Tibial nerve (tissue), 4 donors: ENCODE data around the gene AKAP7. TPM values are rescaled to one million over a fixed set of nuclear protein-coding genes. Genes with fewer than 3 reads are reported as not detected.

Source experiments
- DNase-seq, 2 donors: peaks; one replicate each; pipeline ENCODE4 v3.0.0-alpha.2; 2019; ENCODE audit warnings: low spot score in 2 of 2
- H3K27ac ChIP-seq, 4 donors: fragments of 200-600 bp; sonication (generic) in 3 of 4; one replicate each; pipeline ENCODE4 v1.5.1; 2017 to 2019; ENCODE audit warnings: mild to moderate bottlenecking in 1 of 4
- H3K27me3 ChIP-seq, 2 donors: fragments of 200-600 bp; sonication (generic) in 1 of 2; one replicate each; pipeline versions ENCODE4 v1.5.1 to v1.6.0; 2017 to 2019
- H3K36me3 ChIP-seq, 3 donors: fragments of 200-600 bp; sonication (generic); one replicate each; pipeline ENCODE4 v1.5.1; 2018 to 2019
- H3K4me1 ChIP-seq, 4 donors: fragments of 200-600 bp; sonication (generic) in 3 of 4; one replicate each; pipeline ENCODE4 v1.5.1; 2017 to 2019
- H3K4me3 ChIP-seq, 4 donors: fragments of 200-600 bp; sonication (generic) in 3 of 4; one replicate each; pipeline ENCODE4 v1.5.1; 2017 to 2019; ENCODE audit warnings: mild to moderate bottlenecking in 1 of 4, moderate library complexity in 1 of 4
- H3K9me3 ChIP-seq, 4 donors: fragments of 200-600 bp; sonication (generic) in 3 of 4; one replicate each; pipeline ENCODE4 v1.5.1; 2017 to 2019
- EP300 ChIP-seq, 2 donors: sonication (generic); formaldehyde crosslinking; IDR thresholded peaks; one replicate each; pipeline ENCODE4 v1.6.1; 2017; ENCODE audit warnings: antibody characterized with exemption in 2 of 2, mild to moderate bottlenecking in 1 of 2
- POLR2A ChIP-seq, 2 donors: fragments of 450-650 bp; IDR thresholded peaks; one replicate each; pipeline ENCODE4 v1.6.1; 2017; ENCODE audit warnings: antibody characterized with exemption in 2 of 2, mild to moderate bottlenecking in 2 of 2, moderate library complexity in 2 of 2
- WGBS, 2 donors: methylation state at CpG; one replicate each; pipeline ENCODE4 v1.1.5; 2018; 5-methylcytosine and 5-hydroxymethylcytosine counted together
- total RNA-seq, 4 donors: library from RNA; depleted of rRNA; stranded (reverse); fragments of >200 nt; gene quantifications; one replicate each; pipeline ENCODE4 v1.1.0, GENCODE V29; 2016
- TF ChIP-seq, protein P1 (sequence below), 5 experiments: fragments of 200-600 bp in 3 of 5; fragments of 450-650 bp in 2 of 5; sonication (generic) in 3 of 5; IDR thresholded peaks; one replicate each; pipeline ENCODE4 v1.5.1; 2016 to 2019; ENCODE audit warnings: antibody characterized with exemption in 5 of 5, mild to moderate bottlenecking in 3 of 5, moderate library complexity in 2 of 5

AKAP7 gene
- total RNA-seq, 4 donors from 2014 or later = 5.1 to 39.1 (median 11.8) TPM

DNA sequence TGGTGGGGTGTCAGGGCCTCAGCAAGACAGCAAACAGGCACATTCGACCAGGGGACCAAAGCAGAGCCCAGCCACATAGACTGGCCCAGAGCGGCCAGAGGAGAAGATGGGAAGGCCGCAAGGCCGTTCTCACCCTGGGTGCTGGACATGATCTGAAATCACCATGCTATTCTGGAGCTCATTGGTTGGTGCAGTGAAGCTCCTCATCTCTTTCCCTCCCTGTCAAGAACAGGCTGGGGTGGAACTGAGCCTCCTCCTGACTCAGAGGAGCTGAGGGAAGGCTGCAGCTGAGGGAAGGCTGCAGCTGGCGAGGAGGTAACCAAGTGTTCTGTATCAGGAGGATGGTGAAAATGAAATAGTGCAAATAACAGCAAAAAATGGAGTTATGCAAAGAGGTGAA is 80.0 kb downstream of the AKAP7 start:
- no peak for TF ChIP-seq POLR2A (IDR thresholded peaks at IDR 0.05)
- no peak for TF ChIP-seq EP300 (IDR thresholded peaks at IDR 0.05)
- TF ChIP-seq, protein P1, sequence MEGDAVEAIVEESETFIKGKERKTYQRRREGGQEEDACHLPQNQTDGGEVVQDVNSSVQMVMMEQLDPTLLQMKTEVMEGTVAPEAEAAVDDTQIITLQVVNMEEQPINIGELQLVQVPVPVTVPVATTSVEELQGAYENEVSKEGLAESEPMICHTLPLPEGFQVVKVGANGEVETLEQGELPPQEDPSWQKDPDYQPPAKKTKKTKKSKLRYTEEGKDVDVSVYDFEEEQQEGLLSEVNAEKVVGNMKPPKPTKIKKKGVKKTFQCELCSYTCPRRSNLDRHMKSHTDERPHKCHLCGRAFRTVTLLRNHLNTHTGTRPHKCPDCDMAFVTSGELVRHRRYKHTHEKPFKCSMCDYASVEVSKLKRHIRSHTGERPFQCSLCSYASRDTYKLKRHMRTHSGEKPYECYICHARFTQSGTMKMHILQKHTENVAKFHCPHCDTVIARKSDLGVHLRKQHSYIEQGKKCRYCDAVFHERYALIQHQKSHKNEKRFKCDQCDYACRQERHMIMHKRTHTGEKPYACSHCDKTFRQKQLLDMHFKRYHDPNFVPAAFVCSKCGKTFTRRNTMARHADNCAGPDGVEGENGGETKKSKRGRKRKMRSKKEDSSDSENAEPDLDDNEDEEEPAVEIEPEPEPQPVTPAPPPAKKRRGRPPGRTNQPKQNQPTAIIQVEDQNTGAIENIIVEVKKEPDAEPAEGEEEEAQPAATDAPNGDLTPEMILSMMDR (IDR thresholded peaks at IDR 0.05) = no peak
- WGBS, 2 donors = 82 to 84% methylated on average over 5 of the region's 5 CpGs

DNA sequence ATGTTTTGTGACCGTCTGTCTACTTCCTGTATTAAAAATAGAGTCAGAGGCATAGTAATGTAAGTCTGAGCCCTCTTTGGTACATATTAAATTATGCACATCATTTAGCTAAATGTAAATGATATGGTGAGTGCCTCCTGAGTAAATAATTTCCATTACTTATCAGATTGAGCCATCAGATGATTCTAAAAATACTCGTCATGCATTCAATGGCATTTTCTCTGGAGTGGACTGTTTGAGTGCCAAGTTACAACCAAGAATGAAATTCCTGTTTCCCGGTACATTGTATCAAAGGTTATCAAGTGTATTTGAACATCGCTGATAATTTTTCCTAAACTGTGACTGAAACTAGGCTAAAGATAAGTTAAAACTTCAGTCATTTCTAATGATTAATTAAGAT is 81.0 kb downstream of the AKAP7 start:
- DNase-seq = no peak
- Histone ChIP-seq H3K27ac (no peak overlapping the region), H3K4me3 (no peak overlapping the region), H3K27me3 (no peaks in the 10 kb centered on the region), H3K36me3 (peaks cover 0 to 11% (median 0%) of the 10 kb centered on the region in 3 donors), H3K4me1 (peaks cover 0 to 26% (median 0%) of the 10 kb centered on the region in 4 donors), H3K9me3 (no peaks in the 10 kb centered on the region)
- TF ChIP-seq EP300 (IDR thresholded peaks at IDR 0.05) (no peak), POLR2A (IDR thresholded peaks at IDR 0.05) (no peak)
- TF ChIP-seq, protein P1 (IDR thresholded peaks at IDR 0.05) = no peak
- WGBS, 2 donors = 57 to 58% methylated on average over 4 of the region's 4 CpGs

More for the DNA sequence above, 80.0 kb downstream of the AKAP7 start:
- Histone ChIP-seq H3K27me3 (no peaks in the 10 kb centered on the region), H3K27ac (no peak overlapping the region), H3K4me1 (peaks cover 0 to 26% (median 0%) of the 10 kb centered on the region in 4 donors), H3K36me3 (peaks cover 0 to 4% (median 0%) of the 10 kb centered on the region in 3 donors), H3K4me3 (no peak overlapping the region), H3K9me3 (no peaks in the 10 kb centered on the region)
- no peak for DNase-seq

DNA sequence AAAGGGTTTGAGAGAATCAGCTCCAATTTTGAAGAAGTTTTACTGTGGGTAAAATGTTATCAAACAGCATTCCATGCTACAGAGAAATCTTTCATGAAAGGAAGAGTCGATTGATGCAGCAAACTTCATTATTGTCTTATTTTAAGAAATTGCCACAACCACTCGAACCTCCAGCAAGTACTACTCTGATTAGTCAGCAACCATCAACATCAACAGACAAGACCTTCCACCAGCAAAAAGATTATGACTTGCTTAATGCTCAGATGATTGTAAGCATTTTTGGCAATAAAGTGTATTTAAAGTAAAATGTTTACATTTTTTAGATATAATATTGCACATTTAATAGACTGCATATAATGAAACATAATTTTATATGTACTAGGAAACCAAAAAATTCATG is 87.5 kb downstream of the AKAP7 start:
- 91 to 97% methylated on average over 2 of the region's 2 CpGs for WGBS, 2 donors
- no peak overlapping the region for H3K27ac ChIP-seq
- no peak for TF ChIP-seq EP300 (IDR thresholded peaks at IDR 0.05)
- TF ChIP-seq, protein P1 (IDR thresholded peaks at IDR 0.05) = no peak
- TF ChIP-seq POLR2A (IDR thresholded peaks at IDR 0.05) = no peak
- H3K4me3 ChIP-seq = no peak overlapping the region
- no peaks in the 10 kb centered on the region for H3K9me3 ChIP-seq
- H3K27me3 ChIP-seq = no peaks in the 10 kb centered on the region
- DNase-seq = no peak
- H3K4me1 ChIP-seq = no peaks in the 10 kb centered on the region
- peaks cover 0 to 28% (median 0%) of the 10 kb centered on the region in 3 donors for H3K36me3 ChIP-seq

DNA sequence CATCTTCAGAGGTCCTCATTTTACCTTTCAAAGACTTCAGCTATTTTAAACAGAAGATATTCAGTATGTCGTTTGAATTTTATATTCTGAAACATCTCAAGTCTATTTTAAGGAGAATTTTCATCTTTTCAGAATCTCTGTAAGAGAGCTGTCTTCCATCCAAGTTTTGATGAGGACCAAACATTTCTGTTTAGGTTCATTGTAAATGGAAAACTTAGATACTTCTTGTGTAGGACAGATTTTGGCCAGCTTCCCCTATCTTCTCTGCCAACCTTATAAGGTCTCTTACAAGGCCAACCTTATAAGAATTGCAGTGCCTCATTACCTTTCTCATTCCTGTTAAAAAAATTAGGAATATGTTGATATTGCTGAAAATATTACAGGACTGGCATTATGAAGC is 88.1 kb downstream of the AKAP7 start:
- no peaks in the 10 kb centered on the region for H3K9me3 ChIP-seq
- peaks cover 0 to 28% (median 0%) of the 10 kb centered on the region in 3 donors for H3K36me3 ChIP-seq
- WGBS, 2 donors = 79 to 80% methylated on average over 1 of the region's 1 CpG
- no peak overlapping the region for H3K27ac ChIP-seq
- H3K4me3 ChIP-seq = no peak overlapping the region
- no peak for DNase-seq
- no peaks in the 10 kb centered on the region for H3K4me1 ChIP-seq
- no peak for TF ChIP-seq EP300 (IDR thresholded peaks at IDR 0.05)
- TF ChIP-seq, protein P1 (IDR thresholded peaks at IDR 0.05) = no peak
- H3K27me3 ChIP-seq = no peaks in the 10 kb centered on the region

DNA sequence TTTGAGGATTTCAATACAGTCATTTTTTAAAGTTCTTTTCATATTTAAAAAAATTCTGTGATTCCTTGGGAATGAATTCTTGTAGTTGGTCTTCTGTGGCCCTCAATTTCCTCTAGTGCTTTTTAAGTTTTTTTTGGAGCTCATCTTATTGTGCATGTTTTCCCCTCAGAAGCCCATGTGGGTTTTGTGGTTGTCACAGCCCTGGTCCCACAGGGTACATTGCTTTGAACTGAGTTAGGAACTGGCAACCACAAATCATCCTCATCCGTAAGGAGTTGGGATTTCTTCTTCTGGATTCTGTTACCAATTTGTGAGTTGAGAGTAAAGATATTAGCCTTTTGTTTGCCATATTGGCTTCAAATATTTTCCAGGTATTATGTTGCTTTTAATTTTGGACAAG is 89.9 kb downstream of the AKAP7 start:
- Histone ChIP-seq H3K27ac (no peak overlapping the region), H3K4me1 (no peaks in the 10 kb centered on the region), H3K4me3 (no peak overlapping the region), H3K36me3 (peaks cover 0 to 33% (median 0%) of the 10 kb centered on the region in 3 donors), H3K27me3 (no peaks in the 10 kb centered on the region), H3K9me3 (peaks cover 0 to 5% (median 0%) of the 10 kb centered on the region in 4 donors)
- no peak for TF ChIP-seq EP300 (IDR thresholded peaks at IDR 0.05)
- WGBS, 2 donors = 78 to 89% methylated on average over 1 of the region's 1 CpG
- DNase-seq = no peak

DNA sequence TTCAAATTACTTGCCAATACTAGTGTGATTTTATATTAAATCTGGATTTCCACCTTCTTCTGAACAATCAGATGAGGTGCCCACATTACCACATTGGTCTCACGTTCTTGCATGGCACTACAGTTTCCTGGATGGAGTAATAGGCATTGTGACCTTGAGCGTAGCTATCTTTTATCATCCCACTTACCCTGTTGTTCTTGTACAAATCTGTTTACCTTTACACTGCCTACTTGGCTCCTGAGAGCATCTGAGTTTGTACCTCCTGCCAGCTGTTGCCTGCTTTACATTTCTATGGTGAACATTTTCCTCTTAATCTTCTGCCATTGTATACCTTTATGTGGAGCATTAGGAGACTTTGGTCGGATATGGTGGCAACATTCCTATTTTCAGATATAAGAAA is 90.7 kb downstream of the AKAP7 start:
- Histone ChIP-seq H3K36me3 (peaks cover 0 to 27% (median 0%) of the 10 kb centered on the region in 3 donors), H3K4me1 (no peaks in the 10 kb centered on the region), H3K27ac (no peak overlapping the region), H3K9me3 (peaks cover 0 to 5% (median 0%) of the 10 kb centered on the region in 4 donors), H3K4me3 (no peak overlapping the region), H3K27me3 (no peaks in the 10 kb centered on the region)
- 92 to 93% methylated on average over 3 of the region's 3 CpGs for WGBS, 2 donors
- DNase-seq = no peak
- TF ChIP-seq, protein P1 (IDR thresholded peaks at IDR 0.05) = no peak
- TF ChIP-seq EP300 (IDR thresholded peaks at IDR 0.05) = no peak
- no peak for TF ChIP-seq POLR2A (IDR thresholded peaks at IDR 0.05)
